Measurements from ENCODE around the gene GRIP1. TPM values are rescaled to one million over a fixed set of nuclear protein-coding genes. Genes with fewer than 3 reads are reported as not detected.

GRIP1 gene
- total and polyA plus RNA-seq, 2 experiments from 2014 or later, result 5.1 to 13.7 TPM

- no peaks in the 10 kb centered on the region for H3K27me3 Mint-ChIP-seq (ENCODE audit: insufficient read depth, low read depth, poor library complexity)
- no peak for DNase-seq (ENCODE audit: low spot score)
- no peak for TF ChIP-seq ETS1 (IDR thresholded peaks at IDR 0.05)
- no peak for TF ChIP-seq EZH2phosphoT487 (IDR thresholded peaks at IDR 0.05; ENCODE audit: unreplicated experiment)
- no peak for TF ChIP-seq NANOG (IDR thresholded peaks at IDR 0.05; ENCODE audit: borderline replicate concordance)
- TF ChIP-seq STAT1 (IDR thresholded peaks at IDR 0.05; ENCODE audit: unreplicated experiment), result no peak
- no peak for TF ChIP-seq CREB1 (CRISPR knock-in tag; IDR thresholded peaks at IDR 0.05; ENCODE audit: low read depth)
- TF ChIP-seq CTCF (conservative IDR thresholded peaks at IDR 0.05; ENCODE audit: low read depth in 2 of 2), result no peak
- TF ChIP-seq JUNB (IDR thresholded peaks at IDR 0.05; ENCODE audit: unreplicated experiment), result no peak
- no peak for TF ChIP-seq ZNF462 (CRISPR knock-in tag; IDR thresholded peaks at IDR 0.05)
Measured at GRCh38 chr12:66428870-66429269, 250.0 kb downstream of the GRIP1 start.

More at GRCh38 chr12:66428870-66429269, 250.0 kb downstream of the GRIP1 start:
- no peaks in the 10 kb centered on the region for H3K79me2 ChIP-seq (replicated peaks; ENCODE audit: insufficient read depth)
- H3K27ac ChIP-seq (ENCODE audit: low read depth), result peak overlapping the region; percentile 39; the same call in 1 of the 2 replicates
- H3F3A ChIP-seq (replicated peaks; ENCODE audit: low read depth), result no peaks in the 10 kb centered on the region
- H3K9me3 Mint-ChIP-seq, result peaks cover 14% of the 10 kb centered on the region
- no peaks in the 10 kb centered on the region for H3K36me3 ChIP-seq (ENCODE audit: insufficient read depth)
- H3K4me3 ChIP-seq, result no peak overlapping the region
- peaks cover 22% of the 10 kb centered on the region for H3K4me1 ChIP-seq (ENCODE audit: insufficient read depth)
- H3K27me3 ChIP-seq (ENCODE audit: insufficient read depth), result no peaks in the 10 kb centered on the region
- H3K27ac Mint-ChIP-seq, result 0 out of 2 replicates have a peak overlapping the region, but pooled peaks have one; percentile 39
- peaks cover 31% of the 10 kb centered on the region for H3K4me1 Mint-ChIP-seq
- no peaks in the 10 kb centered on the region for H4K20me1 ChIP-seq (replicated peaks; ENCODE audit: insufficient read depth)
- peak; percentile 26; the same call in 2 of the 3 replicates for ATAC-seq
- peaks cover 18% of the 10 kb centered on the region; the same call in 2 of the 3 replicates for H3K36me3 Mint-ChIP-seq (ENCODE audit: low read depth)
- no peaks in the 10 kb centered on the region for H3K9me2 ChIP-seq (ENCODE audit: insufficient read depth)
- no peak overlapping the region for H3K4me3 Mint-ChIP-seq
- H3K4me2 ChIP-seq, result no peak overlapping the region
- H2AFZ ChIP-seq, result no peak overlapping the region
